Upper lobe of left lung (tissue), 6 donors: ENCODE results near the gene TOMM40L. TPM values are rescaled to one million over a fixed set of nuclear protein-coding genes. Genes with fewer than 3 reads are reported as not detected.
A peak's percentile ranks its signal among the peaks of the same experiment; 100 is the strongest.

Source experiments
- ATAC-seq, 2 donors: fragments of 200-7000 bp; cut with Tn5 transposase; one replicate each; pipeline ENCODE4 v1.9.1; 2022; ENCODE audit warnings: mild to moderate bottlenecking in 2 of 2, moderate library complexity in 2 of 2; ENCODE audit not compliant: low FRiP score in 2 of 2
- DNase-seq, 2 donors: peaks; one replicate each; pipeline ENCODE4 v3.0.0-alpha.2; 2019 to 2020
- H3K27ac ChIP-seq, 4 donors: fragments of 200-600 bp; sonication (generic); one replicate each; pipeline ENCODE4 v1.5.1; 2016 to 2019
- H3K27me3 ChIP-seq, 4 donors: fragments of 200-600 bp; sonication (generic); one replicate each; pipeline ENCODE4 v1.5.1; 2017 to 2019
- H3K36me3 ChIP-seq, 4 donors: fragments of 200-600 bp; sonication (generic); one replicate each; pipeline ENCODE4 v1.5.1; 2016 to 2019
- H3K4me1 ChIP-seq, 4 donors: fragments of 200-600 bp; sonication (generic); one replicate each; pipeline ENCODE4 v1.5.1; 2018 to 2019
- H3K4me3 ChIP-seq, 4 donors: fragments of 200-600 bp; sonication (generic); one replicate each; pipeline ENCODE4 v1.5.1; 2017 to 2019; ENCODE audit warnings: mild to moderate bottlenecking in 2 of 4, moderate library complexity in 1 of 4
- H3K9me3 ChIP-seq, 4 donors: fragments of 200-600 bp; sonication (generic); one replicate each; pipeline ENCODE4 v1.5.1; 2018 to 2019
- CTCF ChIP-seq, 6 experiments: fragments of 450-650 bp in 4 of 6; fragments of 200-600 bp in 2 of 6; sonication (generic) in 2 of 6; IDR thresholded peaks; one replicate each; pipeline ENCODE4 v1.5.1; 2016 to 2019; ENCODE audit warnings: antibody characterized with exemption in 6 of 6
- EP300 ChIP-seq, 4 donors: sonication (generic); formaldehyde crosslinking; IDR thresholded peaks; one replicate each; pipeline ENCODE4 v1.5.1; 2017; ENCODE audit warnings: antibody characterized with exemption in 4 of 4, control low read depth in 2 of 4
- POLR2A ChIP-seq, 4 donors: fragments of 450-650 bp; IDR thresholded peaks; one replicate each; pipeline ENCODE4 v1.5.1; 2016 to 2017; ENCODE audit warnings: antibody characterized with exemption in 4 of 4, mild to moderate bottlenecking in 2 of 4
- POLR2AphosphoS5 ChIP-seq, 2 donors: sonication (generic); formaldehyde crosslinking; IDR thresholded peaks; one replicate each; pipeline ENCODE4 v1.5.1; 2017; ENCODE audit warnings: antibody characterized with exemption in 2 of 2
- WGBS, 2 donors: methylation state at CpG; one replicate each; pipeline ENCODE4 v1.1.5; 2017 to 2018; 5-methylcytosine and 5-hydroxymethylcytosine counted together
- total RNA-seq, 6 donors: library from RNA; depleted of rRNA in 4 of 6; stranded (reverse); fragments of >200 nt in 4 of 6; gene quantifications; one replicate each; pipeline versions ENCODE4 v1.1.0 to v1.2.1, GENCODE V29; 2016 to 2021
- donor health status: DM: no; HTN: no; CAD: no; lungs with moderate emphysema.
- donor health status: DM: no; HTN: yes; CAD: no; lungs with severe emphysema.

TOMM40L gene
- total RNA-seq, 6 donors from 2014 or later: 3.1 to 14.4 (median 9.9) TPM

DNA sequence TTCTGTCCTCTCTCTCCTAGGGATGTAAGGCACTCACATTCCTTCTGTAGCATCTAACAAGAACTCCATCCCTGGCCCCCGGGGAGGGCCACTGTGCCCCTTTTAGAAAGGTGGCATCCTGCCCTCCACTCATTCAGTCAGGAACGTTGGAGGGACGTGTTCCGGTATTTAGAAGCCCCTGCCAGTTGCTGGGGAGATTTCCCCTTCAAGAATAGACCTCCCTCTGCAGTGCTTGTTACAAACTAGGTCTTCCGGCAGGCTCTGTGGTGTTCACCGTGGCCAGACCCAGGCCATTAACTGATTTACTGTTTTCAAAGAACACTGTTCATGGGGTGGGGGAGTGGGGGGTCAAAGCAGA, 33.5 kb downstream of the TOMM40L start:
- no peak for ATAC-seq
- Histone ChIP-seq H3K27ac (no peak overlapping the region), H3K4me1 (peaks cover 5 to 19% (median 9%) of the 10 kb centered on the region in 4 donors), H3K9me3 (peaks cover 0 to 12% (median 9%) of the 10 kb centered on the region in 4 donors), H3K27me3 (peaks cover 0 to 13% (median 3%) of the 10 kb centered on the region in 4 donors), H3K36me3 (no peaks in the 10 kb centered on the region), H3K4me3 (peak overlapping the region in 3 of 4 donors; percentile 44 to 59 (median 44))
- whole genome bisulfite sequencing, 2 donors: 41 to 42% methylated on average over 6 of the region's 6 CpGs
- TF ChIP-seq CTCF (IDR thresholded peaks at IDR 0.05): no peak
- TF ChIP-seq POLR2AphosphoS5 (IDR thresholded peaks at IDR 0.05): no peak
- TF ChIP-seq POLR2A (IDR thresholded peaks at IDR 0.05): no peak
- TF ChIP-seq EP300 (IDR thresholded peaks at IDR 0.05): no peak
- no peak for DNase-seq

GRCh38 chr1:161259765-161260164, 33.9 kb downstream of the TOMM40L start:
- WGBS, 2 donors: 60 to 74% methylated on average over 1 of the region's 1 CpG
- Histone ChIP-seq H3K4me3 (no peak overlapping the region), H3K27ac (no peak overlapping the region), H3K9me3 (peaks cover 0 to 12% (median 9%) of the 10 kb centered on the region in 4 donors), H3K4me1 (peaks cover 5 to 19% (median 9%) of the 10 kb centered on the region in 4 donors), H3K27me3 (peaks cover 0 to 13% (median 3%) of the 10 kb centered on the region in 4 donors), H3K36me3 (no peaks in the 10 kb centered on the region)
- DNase-seq (no peak), ATAC-seq (no peak)
- TF ChIP-seq POLR2AphosphoS5 (IDR thresholded peaks at IDR 0.05) (no peak), EP300 (IDR thresholded peaks at IDR 0.05) (no peak), CTCF (IDR thresholded peaks at IDR 0.05) (no peak), POLR2A (IDR thresholded peaks at IDR 0.05) (no peak)

DNA sequence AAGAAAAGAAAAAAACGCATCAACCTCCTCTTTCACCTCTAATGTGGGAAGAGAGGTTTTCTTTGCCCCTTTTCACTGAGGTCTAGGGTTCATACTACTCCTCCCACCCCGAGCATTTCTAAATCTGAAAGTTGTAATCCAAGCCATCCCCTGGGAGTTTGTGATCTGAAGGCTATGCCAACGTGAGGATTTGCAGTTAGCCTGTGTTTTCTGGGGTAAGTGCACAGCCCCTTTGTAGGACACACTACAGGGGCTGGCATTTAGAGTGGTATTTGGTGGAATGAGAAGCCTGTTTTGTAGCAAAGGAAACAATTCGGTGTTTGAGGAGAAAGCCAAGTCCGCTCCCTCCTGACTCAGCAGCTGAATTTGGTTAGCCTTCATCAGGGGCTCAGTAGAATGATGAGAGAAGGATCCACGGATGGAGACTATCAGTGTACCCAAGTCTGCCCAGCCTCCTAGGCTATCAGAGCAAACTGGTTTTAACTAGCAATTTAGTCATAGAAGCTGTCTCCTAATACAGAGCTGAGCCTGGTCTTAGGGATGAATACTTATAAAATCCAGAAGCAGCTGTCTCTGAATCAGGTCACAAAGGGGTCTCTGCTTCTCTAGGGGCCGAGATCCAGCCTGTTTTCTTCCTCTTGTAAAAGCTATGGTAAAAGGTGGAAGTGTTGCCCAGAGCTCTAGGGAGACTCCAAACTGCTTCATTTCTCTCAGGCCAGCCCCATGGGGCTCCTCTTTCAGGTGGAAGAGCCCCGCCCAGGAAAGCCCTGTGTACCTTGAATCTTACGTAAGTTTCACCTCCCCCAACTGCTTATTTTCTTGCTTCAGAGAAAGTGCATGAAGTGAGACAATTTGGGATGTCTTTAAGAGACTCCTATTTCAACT, 34.8 kb downstream of the TOMM40L start:
- peak in 1 of 2 donors; percentile 50 for DNase-seq
- TF ChIP-seq EP300 (IDR thresholded peaks at IDR 0.05) (no peak), POLR2A (IDR thresholded peaks at IDR 0.05) (no peak), CTCF (IDR thresholded peaks at IDR 0.05) (no peak), POLR2AphosphoS5 (IDR thresholded peaks at IDR 0.05) (no peak)
- Histone ChIP-seq H3K9me3 (peaks cover 0 to 12% (median 9%) of the 10 kb centered on the region in 4 donors), H3K27ac (no peak overlapping the region), H3K4me3 (no peak overlapping the region), H3K36me3 (no peaks in the 10 kb centered on the region), H3K4me1 (peaks cover 5 to 19% (median 9%) of the 10 kb centered on the region in 4 donors), H3K27me3 (peaks cover 0 to 13% (median 3%) of the 10 kb centered on the region in 4 donors)
- 48% methylated on average over 9 of the region's 9 CpGs for WGBS, 2 donors
- no peak for ATAC-seq

GRCh38 chr1:161261261-161262235, 35.7 kb downstream of the TOMM40L start:
- H3K27me3 ChIP-seq: peaks cover 0 to 13% (median 3%) of the 10 kb centered on the region in 4 donors
- no peak overlapping the region for H3K4me3 ChIP-seq
- WGBS, 2 donors: 82 to 84% methylated on average over 12 of the region's 12 CpGs
- DNase-seq: no peak
- ATAC-seq: no peak
- TF ChIP-seq POLR2AphosphoS5 (IDR thresholded peaks at IDR 0.05): no peak
- no peak for TF ChIP-seq CTCF (IDR thresholded peaks at IDR 0.05)
- TF ChIP-seq EP300 (IDR thresholded peaks at IDR 0.05): no peak
- no peak for TF ChIP-seq POLR2A (IDR thresholded peaks at IDR 0.05)
- no peaks in the 10 kb centered on the region for H3K36me3 ChIP-seq
- H3K4me1 ChIP-seq: peaks cover 5 to 19% (median 9%) of the 10 kb centered on the region in 4 donors
- peaks cover 0 to 11% (median 9%) of the 10 kb centered on the region in 4 donors for H3K9me3 ChIP-seq
- no peak overlapping the region for H3K27ac ChIP-seq
